ENCODE results near the gene SGCG. TPM values are rescaled to one million over a fixed set of nuclear protein-coding genes. Genes with fewer than 3 reads are reported as not detected.
A peak's percentile ranks its signal among the peaks of the same experiment; 100 is the strongest.

The SGCG gene
- total RNA-seq, 1 experiment from 2014 or later: 0.15 TPM

- ATAC-seq: peak; percentile 56
- no peaks in the 10 kb centered on the region for H3K36me3 ChIP-seq (ENCODE audit: control insufficient read depth in 1 of 2, insufficient read depth in 2 of 2, low read length in 2 of 2)
- BruUV-seq (replicated peaks): no TSS peak
These were observed 140.3 kb downstream of the SGCG start for GRCh38 chr13:23320926-23321534.

DNA sequence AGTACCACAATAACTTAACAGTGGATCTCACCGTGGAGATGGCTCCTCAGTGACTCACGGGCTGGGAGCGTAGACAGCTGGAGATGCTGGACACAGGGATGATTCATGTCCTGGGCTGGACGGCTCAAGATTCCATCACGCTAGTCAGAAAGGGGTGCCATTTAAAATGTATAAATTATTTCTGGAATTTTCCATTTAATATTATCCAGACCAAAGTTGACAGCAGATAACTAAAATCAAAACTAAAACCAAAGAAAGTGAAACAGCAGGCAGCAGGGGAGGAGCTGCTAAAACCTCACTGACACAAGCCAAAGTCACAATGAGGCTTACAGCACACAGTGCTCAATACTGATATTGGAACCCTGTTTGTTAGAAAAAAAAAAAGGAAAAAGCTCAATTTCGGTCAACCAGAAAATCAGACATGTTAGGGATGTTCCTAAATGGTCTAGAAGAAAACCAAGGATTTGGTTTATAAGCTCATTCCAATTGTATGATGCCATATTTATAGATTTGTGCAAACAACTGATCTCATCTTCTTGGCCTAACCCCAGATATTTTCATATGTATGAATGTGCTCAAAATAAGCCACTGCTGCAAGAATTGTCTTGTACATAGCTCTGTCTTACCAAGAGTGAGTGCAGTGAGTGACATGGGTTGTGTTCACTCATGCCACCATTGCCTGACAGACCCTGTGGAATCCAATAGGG, 140.9 kb downstream of the SGCG start:
- Histone ChIP-seq H3K4me2 (ENCODE audit: low read length) (peak overlapping the region; percentile 50), H3K4me3 (replicated peaks in 1 of 2; ENCODE audit: low read depth in 1 of 2, low read length in 2 of 2) (no peak overlapping the region), H3K9ac (ENCODE audit: low read length) (no peak overlapping the region), H3K4me1 (ENCODE audit: control insufficient read depth in 1 of 2, insufficient read depth in 2 of 2, low read length in 2 of 2) (peaks cover 11 to 15% of the 10 kb centered on the region in 2 experiments), H3K27ac (ENCODE audit: low read depth, low read length) (no peak overlapping the region), H3K9me2 (ENCODE audit: insufficient read depth) (no peaks in the 10 kb centered on the region), H3K27me3 (ENCODE audit: insufficient read depth, low read length) (no peaks in the 10 kb centered on the region), H4K20me1 (ENCODE audit: insufficient read depth) (no peaks in the 10 kb centered on the region), H3K36me3 (ENCODE audit: control insufficient read depth in 1 of 2, insufficient read depth in 2 of 2, low read length in 2 of 2) (no peaks in the 10 kb centered on the region), H3K9me3 (ENCODE audit: control insufficient read depth in 1 of 2, insufficient read depth in 1 of 2, low read depth in 1 of 2, low read length in 2 of 2) (no peaks in the 10 kb centered on the region), H3K79me2 (ENCODE audit: insufficient read depth, low read length) (no peaks in the 10 kb centered on the region), H2AFZ (ENCODE audit: low read depth, low read length, poor library complexity, severe bottlenecking) (no peak overlapping the region)
- TF ChIP-seq ELF1 (IDR thresholded peaks at IDR 0.05; ENCODE audit: borderline replicate concordance, low read depth) (no peak), FOSL1 (IDR thresholded peaks at IDR 0.05; ENCODE audit: low read depth) (peak; percentile 32)
- POLR2A ChIA-PET: no interaction called here
- RAD21 ChIA-PET (ENCODE audit: low non-redundant PET in 1 of 2, low total read pairs in 2 of 2, uncharacterized antibody in 2 of 2, unreplicated experiment in 2 of 2): no interaction called here
- intact Hi-C loops (cut with micrococcal nuclease): no loop called here
- peak; percentile 98 for ATAC-seq
- peak; percentile 26 for DNase-seq (ENCODE audit: low read depth, low spot score)
- no TSS peak for BruUV-seq (replicated peaks)
- CTCF ChIA-PET: interaction anchor here (1.6 kb wide), 1 partner anchor 520 kb away, joined by 6 read pairs; no protein-coding TSS in a partner anchor

More at GRCh38 chr13:23320926-23321534, 140.3 kb downstream of the SGCG start:
- intact Hi-C loops (cut with micrococcal nuclease): no loop called here
- no peak for TF ChIP-seq TCF7L2 (IDR thresholded peaks at IDR 0.05; ENCODE audit: borderline replicate concordance, extremely low read depth, insufficient read depth, insufficient read length)
- peak overlapping the region; percentile 50 for H3K4me2 ChIP-seq (ENCODE audit: low read length)
- H3K4me1 ChIP-seq (ENCODE audit: control insufficient read depth in 1 of 2, insufficient read depth in 2 of 2, low read length in 2 of 2): peaks cover 11 to 15% of the 10 kb centered on the region in 2 experiments
- H3K9me2 ChIP-seq (ENCODE audit: insufficient read depth): no peaks in the 10 kb centered on the region
- DNase-seq (ENCODE audit: low read depth, low spot score): no peak
- POLR2A ChIA-PET: no interaction called here
- H4K20me1 ChIP-seq (ENCODE audit: insufficient read depth): no peaks in the 10 kb centered on the region
- no peak overlapping the region for H3K9ac ChIP-seq (ENCODE audit: low read length)
- RAD21 ChIA-PET (ENCODE audit: low non-redundant PET in 1 of 2, low total read pairs in 2 of 2, uncharacterized antibody in 2 of 2, unreplicated experiment in 2 of 2): no interaction called here
- H2AFZ ChIP-seq (ENCODE audit: low read depth, low read length, poor library complexity, severe bottlenecking): no peak overlapping the region
- H3K27me3 ChIP-seq (ENCODE audit: insufficient read depth, low read length): no peaks in the 10 kb centered on the region
- H3K79me2 ChIP-seq (ENCODE audit: insufficient read depth, low read length): no peaks in the 10 kb centered on the region
- no peak overlapping the region for H3K4me3 ChIP-seq (replicated peaks in 1 of 2; ENCODE audit: low read depth in 1 of 2, low read length in 2 of 2)
- CTCF ChIA-PET: interaction anchor here (1.6 kb wide), 1 partner anchor 520 kb away, joined by 6 read pairs; no protein-coding TSS in a partner anchor
- no peak overlapping the region for H3K27ac ChIP-seq (ENCODE audit: low read depth, low read length)
- no peaks in the 10 kb centered on the region for H3K9me3 ChIP-seq (ENCODE audit: control insufficient read depth in 1 of 2, insufficient read depth in 1 of 2, low read depth in 1 of 2, low read length in 2 of 2)

All from HCT116 (cell line).